ENCODE measurements around the gene DNAI1. TPM values are rescaled to one million over a fixed set of nuclear protein-coding genes. Genes with fewer than 3 reads are reported as not detected.
A peak's percentile ranks its signal among the peaks of the same experiment; 100 is the strongest.

The DNAI1 gene
- not detected in 2 replicates for polyA plus RNA-seq (2011; rRNA removed)
- polyA minus RNA-seq (2011; rRNA and poly(A)+ RNA removed), result not detected in 2 replicates

GRCh38 chr9:34458013-34458958 is at the start of gene DNAI1, which contains the start of gene FAM219A:
Gene DNAI1 (plus strand): TSS chr9:34458805. CDS start chr9:34459006, 201 bp downstream.
Gene FAM219A (minus strand): TSS chr9:34458570. CDS start chr9:34458263, 307 bp downstream.
- CTCF ChIA-PET, result interaction anchor here (2.1 to 4.2 kb wide), 2 partner anchors 19 to 54 kb away, joined by 4 to 14 read pairs; no protein-coding TSS in a partner anchor
- TF ChIP-seq CTCF (IDR thresholded peaks at IDR 0.05; ENCODE audit: insufficient read depth, low read depth, low read length), result no peak
- peaks cover 5% of the 10 kb centered on the region for H3K27me3 ChIP-seq (ENCODE audit: control insufficient read depth, insufficient read depth, low read length)
- no peaks in the 10 kb centered on the region for H3K36me3 ChIP-seq (ENCODE audit: control insufficient read depth, insufficient read depth, low read length)
- H3K4me3 ChIP-seq (ENCODE audit: low read depth, low read length), result peak within 1 kb of the TSS; percentile 88
- DNase-seq (ENCODE audit: low read depth), result peak; percentile 86
- POLR2A ChIA-PET, result interaction anchor here (0.6 kb wide), 1 partner anchor 1359 kb away, joined by 3 read pairs; no protein-coding TSS in a partner anchor

GRCh38 chr9:34409154-34409553 is 49.5 kb upstream of the DNAI1 start:
- no peak for TF ChIP-seq CTCF (IDR thresholded peaks at IDR 0.05; ENCODE audit: insufficient read depth, low read depth, low read length)
- POLR2A ChIA-PET, result no interaction called here
- H3K4me3 ChIP-seq (ENCODE audit: low read depth, low read length), result no peak overlapping the region
- CTCF ChIA-PET, result interaction anchor here (0.6 to 1.8 kb wide), 7 partner anchors 8 to 182 kb away, joined by 3 to 6 read pairs (median 3); no protein-coding TSS in a partner anchor
- no peaks in the 10 kb centered on the region for H3K27me3 ChIP-seq (ENCODE audit: control insufficient read depth, insufficient read depth, low read length)
- H3K36me3 ChIP-seq (ENCODE audit: control insufficient read depth, insufficient read depth, low read length), result peaks cover 3% of the 10 kb centered on the region; the same call in 1 of the 2 replicates
- no peak for DNase-seq (ENCODE audit: low read depth)

GRCh38 chr9:34412336-34412735 is 46.3 kb upstream of the DNAI1 start:
- ChIA-PET POLR2A (no interaction called here), CTCF (interaction anchor here (1.4 to 6.4 kb wide), 2 partner anchors 8 to 179 kb away, joined by 3 to 56 read pairs; no protein-coding TSS in a partner anchor)
- DNase-seq (ENCODE audit: low read depth), result no peak
- Histone ChIP-seq H3K36me3 (ENCODE audit: control insufficient read depth, insufficient read depth, low read length) (no peaks in the 10 kb centered on the region; the same call in 1 of the 2 replicates), H3K4me3 (ENCODE audit: low read depth, low read length) (no peak overlapping the region), H3K27me3 (ENCODE audit: control insufficient read depth, insufficient read depth, low read length) (no peaks in the 10 kb centered on the region)
- no peak for TF ChIP-seq CTCF (IDR thresholded peaks at IDR 0.05; ENCODE audit: insufficient read depth, low read depth, low read length)

- Histone ChIP-seq H3K36me3 (ENCODE audit: control insufficient read depth, insufficient read depth, low read length) (no peaks in the 10 kb centered on the region; the same call in 1 of the 2 replicates), H3K4me3 (ENCODE audit: low read depth, low read length) (no peak overlapping the region), H3K27me3 (ENCODE audit: control insufficient read depth, insufficient read depth, low read length) (no peaks in the 10 kb centered on the region)
- no peak for TF ChIP-seq CTCF (IDR thresholded peaks at IDR 0.05; ENCODE audit: insufficient read depth, low read depth, low read length)
- ChIA-PET POLR2A (no interaction called here), CTCF (interaction anchor here (1.3 to 6.4 kb wide), 3 partner anchors 9 to 36 kb away, joined by 3 to 56 read pairs (median 3); no protein-coding TSS in a partner anchor)
- no peak for DNase-seq (ENCODE audit: low read depth)
These were observed 45.3 kb upstream of the DNAI1 start for GRCh38 chr9:34413231-34413852.
